PC-9 (cell line): ENCODE data around the gene PRXL2B.

Experiments
- CTCF ChIP-seq: fragments of 200-600 bp; sonication (generic); conservative IDR thresholded peaks from 2 replicates; pipeline ENCODE4 v1.6.1; 2017; ENCODE audit warnings: mixed run types, antibody characterized with exemption, mild to moderate bottlenecking, moderate library complexity
- EZH2 ChIP-seq: fragments of 200-600 bp; sonication (generic); IDR thresholded peaks from 2 replicates; pipeline ENCODE4 v1.8.0; 2017; ENCODE audit warnings: antibody characterized with exemption, low read depth

- TF ChIP-seq CTCF (no peak), EZH2 (no peak)
These were observed 19.4 kb upstream of the PRXL2B start for GRCh38 chr1:2567083-2567679.
